Stomach (tissue), 9 donors: ENCODE data around the gene GTPBP4. TPM values are rescaled to one million over a fixed set of nuclear protein-coding genes. Genes with fewer than 3 reads are reported as not detected.

ENCODE experiments used
- DNase-seq, 2 donors: peaks; one replicate each; pipeline versions ENCODE4 v3.0.0 to v3.0.0-alpha.2; 2013 to 2019
- H3K27ac ChIP-seq, 5 donors: fragments of 200-600 bp in 4 of 5; sonication (generic) in 4 of 5; one replicate each; pipeline ENCODE4 v1.5.1; 2013 to 2019; ENCODE audit warnings: mild to moderate bottlenecking in 1 of 5, moderate library complexity in 1 of 5
- H3K27me3 ChIP-seq, 3 donors: fragments of 200-600 bp; sonication (generic); one replicate each; pipeline ENCODE4 v1.5.1; 2017 to 2019; ENCODE audit warnings: mixed run types in 1 of 3
- H3K36me3 ChIP-seq, 4 donors: fragments of 200-600 bp; sonication (generic); 1 replicate in 3 of 4; 2 replicates in 1 of 4; pipeline ENCODE4 v1.5.1; 2016 to 2019
- H3K4me1 ChIP-seq, 4 donors: fragments of 200-600 bp; sonication (generic); one replicate each; pipeline ENCODE4 v1.5.1; 2016 to 2019
- H3K4me3 ChIP-seq, 4 donors: fragments of 200-600 bp; sonication (generic) in 3 of 4; one replicate each; pipeline ENCODE4 v1.5.1; 2016 to 2019; ENCODE audit warnings: mild to moderate bottlenecking in 1 of 4
- H3K9me3 ChIP-seq, 4 donors: fragments of 200-600 bp; sonication (generic); one replicate each; pipeline ENCODE4 v1.5.1; 2016 to 2019
- EP300 ChIP-seq: sonication (generic); formaldehyde crosslinking; IDR thresholded peaks from one replicate; pipeline ENCODE4 v1.6.1; 2017; ENCODE audit warnings: antibody characterized with exemption
- POLR2A ChIP-seq, 4 donors: fragments of 450-650 bp; IDR thresholded peaks; one replicate each; pipeline ENCODE4 v1.6.1; 2016; ENCODE audit warnings: antibody characterized with exemption in 4 of 4, control low read depth in 2 of 4, mild to moderate bottlenecking in 1 of 4, moderate library complexity in 1 of 4
- POLR2AphosphoS5 ChIP-seq, 3 donors: sonication (generic); formaldehyde crosslinking; IDR thresholded peaks; one replicate each; pipeline ENCODE4 v1.6.1; 2016; ENCODE audit warnings: antibody characterized with exemption in 3 of 3
- WGBS, 5 donors: extraction: QIAGEN DNeasy Blood & Tissue Kit in 3 of 5; methylation state at CpG; one replicate each; pipeline versions ENCODE4 v1.1.5 to v1.1.7; 2013 to 2018; 5-methylcytosine and 5-hydroxymethylcytosine counted together
- intact Hi-C: fragments of 100-400 bp; cut with DNase I; formaldehyde crosslinking; loops from one replicate; pipeline ENCODE4 v1.15.1; 2023; ENCODE audit warnings: low total_unique reads
- polyA plus RNA-seq, 3 donors: library from polyadenylated mRNA; stranded (reverse); fragments of 200-250 nt; gene quantifications; one replicate each; pipeline ENCODE4 v1.2.3, GENCODE V29; 2013
- total RNA-seq, 5 donors: library from RNA; depleted of rRNA; stranded (reverse); fragments of >200 nt; gene quantifications; one replicate each; pipeline versions ENCODE4 v1.1.0 to v1.2.3, GENCODE V29; 2014 to 2016
- TF ChIP-seq, protein P1 (sequence below), 7 experiments: fragments of 450-650 bp in 4 of 7; fragments of 200-600 bp in 3 of 7; sonication (generic) in 3 of 7; IDR thresholded peaks; one replicate each; pipeline ENCODE4 v1.5.1; 2016 to 2019; ENCODE audit warnings: antibody characterized with exemption in 7 of 7, control low read depth in 2 of 7, mild to moderate bottlenecking in 1 of 7
- donor health status: healthy with polysubstance abuse.
- donor health status: Bipolar disorder and iron deficiency.
- donor health status: healthy.

Gene GTPBP4
- total and polyA plus RNA-seq, 8 donors = 8.8 to 61.7 (median 16.8) TPM

DNA sequence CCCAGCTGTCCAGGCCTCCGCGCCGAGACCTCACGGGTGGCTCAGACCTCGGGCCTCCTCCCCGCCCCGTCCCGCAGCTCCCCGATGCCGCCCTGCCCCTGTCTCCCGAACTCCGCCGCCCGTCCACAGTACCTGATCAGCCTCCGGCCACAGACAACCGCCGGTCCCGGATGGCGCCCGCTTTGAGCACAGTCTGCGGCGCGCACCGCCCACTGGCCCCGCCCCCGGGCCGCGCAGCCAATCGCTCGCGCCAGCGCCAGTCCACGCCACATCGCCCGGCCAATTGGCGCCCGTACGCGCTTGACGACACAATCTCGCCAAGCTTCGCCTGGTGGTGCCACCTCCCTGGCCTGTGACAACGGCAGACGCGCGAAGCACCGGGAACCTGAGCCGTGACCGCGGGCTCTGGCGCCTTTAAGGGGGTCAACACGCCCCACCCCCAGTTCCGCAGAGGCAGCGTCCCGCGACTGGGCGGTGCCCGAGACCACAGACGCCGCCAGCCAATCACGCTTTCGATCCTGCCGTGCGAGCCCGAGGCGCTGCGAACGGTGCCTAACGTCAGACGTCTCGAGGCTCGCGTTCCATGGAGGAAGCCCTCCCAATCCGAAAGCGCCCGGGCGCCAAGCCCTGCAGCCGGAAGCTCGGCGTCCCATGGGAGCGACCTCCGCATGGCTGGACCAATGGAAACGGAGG, 60.6 kb downstream of the GTPBP4 start, which contains the start of gene IDI1:
IDI1 (minus strand) TSS at position 388 of the 693 bp plus-strand sequence; CDS start at position 272, 116 bp downstream.
- no peaks in the 10 kb centered on the region for H3K9me3 ChIP-seq
- DNase-seq = peak; percentile 98 to 99
- peaks cover 0 to 29% (median 25%) of the 10 kb centered on the region in 4 donors for H3K36me3 ChIP-seq
- TF ChIP-seq, protein P1, sequence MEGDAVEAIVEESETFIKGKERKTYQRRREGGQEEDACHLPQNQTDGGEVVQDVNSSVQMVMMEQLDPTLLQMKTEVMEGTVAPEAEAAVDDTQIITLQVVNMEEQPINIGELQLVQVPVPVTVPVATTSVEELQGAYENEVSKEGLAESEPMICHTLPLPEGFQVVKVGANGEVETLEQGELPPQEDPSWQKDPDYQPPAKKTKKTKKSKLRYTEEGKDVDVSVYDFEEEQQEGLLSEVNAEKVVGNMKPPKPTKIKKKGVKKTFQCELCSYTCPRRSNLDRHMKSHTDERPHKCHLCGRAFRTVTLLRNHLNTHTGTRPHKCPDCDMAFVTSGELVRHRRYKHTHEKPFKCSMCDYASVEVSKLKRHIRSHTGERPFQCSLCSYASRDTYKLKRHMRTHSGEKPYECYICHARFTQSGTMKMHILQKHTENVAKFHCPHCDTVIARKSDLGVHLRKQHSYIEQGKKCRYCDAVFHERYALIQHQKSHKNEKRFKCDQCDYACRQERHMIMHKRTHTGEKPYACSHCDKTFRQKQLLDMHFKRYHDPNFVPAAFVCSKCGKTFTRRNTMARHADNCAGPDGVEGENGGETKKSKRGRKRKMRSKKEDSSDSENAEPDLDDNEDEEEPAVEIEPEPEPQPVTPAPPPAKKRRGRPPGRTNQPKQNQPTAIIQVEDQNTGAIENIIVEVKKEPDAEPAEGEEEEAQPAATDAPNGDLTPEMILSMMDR (IDR thresholded peaks at IDR 0.05) = no peak
- peak; percentile 90 to 97 (median 96) for TF ChIP-seq POLR2AphosphoS5 (IDR thresholded peaks at IDR 0.05)
- peak in 2 of 4 donors; percentile 80 to 94 for TF ChIP-seq POLR2A (IDR thresholded peaks at IDR 0.05)
- H3K4me1 ChIP-seq = peaks cover 18 to 77% (median 56%) of the 10 kb centered on the region in 4 donors
- H3K27me3 ChIP-seq = no peaks in the 10 kb centered on the region
- peak within 1 kb of the TSS; percentile 90 to 100 (median 98) for H3K27ac ChIP-seq
- intact Hi-C loops = loop anchor here (10.0 kb wide), 1 partner anchor 54 kb away; no protein-coding TSS in a partner anchor
- peak within 1 kb of the TSS; percentile 66 to 80 (median 74) for H3K4me3 ChIP-seq
- WGBS, 5 donors = 0 to 1% (median 0%) methylated on average over 15 to 83 of the region's 83 CpGs

DNA sequence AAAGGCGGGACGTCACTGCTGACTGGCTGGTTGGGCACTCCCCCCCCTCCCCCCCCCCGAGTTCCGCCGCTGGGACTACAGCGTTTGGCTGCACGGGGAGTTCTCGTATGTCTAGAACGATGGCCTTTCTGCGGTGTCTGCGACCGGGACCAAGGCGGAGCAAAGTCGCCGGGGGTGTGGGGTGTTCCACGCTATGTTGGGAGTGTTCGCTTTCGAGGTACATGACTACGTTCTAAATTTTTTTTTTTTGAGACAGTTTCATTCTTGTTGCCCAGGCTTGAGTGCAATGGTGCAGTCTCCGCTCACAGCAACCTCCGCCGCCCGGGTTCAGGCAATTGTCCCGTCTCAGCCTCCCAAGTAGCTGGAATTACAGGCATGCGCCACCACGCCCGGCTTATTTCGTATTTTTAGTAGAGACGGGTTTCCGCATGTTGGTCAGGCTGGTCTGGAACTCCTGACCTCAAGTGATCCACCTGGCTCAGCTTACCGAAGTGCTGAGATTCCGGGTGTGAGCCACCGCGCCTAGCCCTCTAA, 61.3 kb downstream of the GTPBP4 start:
- Histone ChIP-seq H3K27me3 (no peaks in the 10 kb centered on the region), H3K36me3 (peaks cover 0 to 29% (median 26%) of the 10 kb centered on the region in 4 donors), H3K9me3 (no peaks in the 10 kb centered on the region), H3K27ac (peak overlapping the region; percentile 90 to 100 (median 98)), H3K4me3 (peak overlapping the region; percentile 66 to 80 (median 74)), H3K4me1 (peaks cover 22 to 77% (median 59%) of the 10 kb centered on the region in 4 donors)
- intact Hi-C loops = loop anchor here (10.0 kb wide), 1 partner anchor 55 kb away; no protein-coding TSS in a partner anchor
- peak in 1 of 2 donors; percentile 42 for DNase-seq
- TF ChIP-seq EP300 (no peak), POLR2A (IDR thresholded peaks at IDR 0.05) (peak in 1 of 4 donors; percentile 22)
- 0 to 2% (median 0%) methylated on average over 26 to 34 of the region's 34 CpGs for WGBS, 5 donors

DNA sequence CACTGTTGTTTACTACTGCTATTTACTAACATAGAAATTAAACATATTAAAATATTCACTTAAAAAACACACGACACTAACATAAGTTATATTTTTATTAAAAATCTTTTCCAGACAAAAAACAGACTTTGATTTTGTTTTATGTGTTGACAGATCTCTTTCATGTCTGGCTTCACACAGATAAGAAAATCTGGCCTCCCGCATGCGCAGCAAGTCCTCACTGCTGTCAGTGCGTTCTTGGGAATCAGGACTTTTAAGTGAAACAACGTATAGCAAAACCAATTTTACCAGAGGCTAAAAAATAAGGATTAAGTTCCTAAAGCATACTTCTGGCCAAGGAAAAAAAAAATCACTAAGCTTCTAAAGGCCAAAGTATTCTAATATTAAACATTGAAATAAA, 61.9 kb downstream of the GTPBP4 start:
- Histone ChIP-seq H3K36me3 (peaks cover 0 to 29% (median 26%) of the 10 kb centered on the region in 4 donors), H3K9me3 (no peaks in the 10 kb centered on the region), H3K4me1 (peaks cover 23 to 77% (median 62%) of the 10 kb centered on the region in 4 donors), H3K27ac (peak overlapping the region; percentile 90 to 100 (median 98)), H3K4me3 (peak overlapping the region; percentile 66 to 80 (median 74)), H3K27me3 (no peaks in the 10 kb centered on the region)
- WGBS, 5 donors = 15 to 25% (median 20%) methylated on average over 5 of the region's 5 CpGs
- intact Hi-C loops = no loop called here
- TF ChIP-seq POLR2AphosphoS5 (IDR thresholded peaks at IDR 0.05) = no peak
- TF ChIP-seq POLR2A (IDR thresholded peaks at IDR 0.05) = no peak
- no peak for TF ChIP-seq EP300
- TF ChIP-seq, protein P1 (IDR thresholded peaks at IDR 0.05) = no peak
- DNase-seq = peak in 1 of 2 donors; percentile 51

DNA sequence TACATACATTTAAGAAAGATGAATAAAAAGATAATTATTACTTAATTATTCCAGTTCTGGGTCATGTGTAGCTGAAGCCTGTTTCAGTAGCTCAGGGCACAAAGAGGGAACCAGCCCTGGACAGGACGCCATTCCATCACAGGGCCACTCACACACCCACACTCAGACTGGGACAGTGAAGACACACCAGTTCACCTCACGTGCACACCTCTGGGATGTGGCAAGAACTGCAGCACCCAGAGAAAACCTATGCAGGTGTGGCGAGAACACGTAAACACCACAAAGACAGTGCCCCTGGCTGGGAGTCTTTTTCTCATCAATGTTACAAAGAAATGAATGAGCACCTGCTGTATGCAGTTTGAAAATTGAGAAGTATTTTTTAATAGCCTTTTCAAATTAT, 62.3 kb downstream of the GTPBP4 start:
- H3K4me3 ChIP-seq = peak overlapping the region in 2 of 4 donors; percentile 72 to 80
- TF ChIP-seq, protein P1 (IDR thresholded peaks at IDR 0.05) = no peak
- TF ChIP-seq EP300 = no peak

More for the DNA sequence above, 62.3 kb downstream of the GTPBP4 start:
- intact Hi-C loops = no loop called here
- H3K9me3 ChIP-seq = no peaks in the 10 kb centered on the region
- DNase-seq = peak in 1 of 2 donors; percentile 68
- peak overlapping the region; percentile 58 to 100 (median 98) for H3K27ac ChIP-seq
- H3K36me3 ChIP-seq = peaks cover 0 to 29% (median 26%) of the 10 kb centered on the region in 4 donors
- WGBS, 5 donors = 35 to 73% (median 46%) methylated on average over 4 of the region's 4 CpGs
- H3K27me3 ChIP-seq = no peaks in the 10 kb centered on the region
- H3K4me1 ChIP-seq = peaks cover 27 to 77% (median 64%) of the 10 kb centered on the region in 4 donors
